Kidney epithelial cell (primary cell): ENCODE measurements around the gene CA5B. TPM values are rescaled to one million over a fixed set of nuclear protein-coding genes. Genes with fewer than 3 reads are reported as not detected.

Experiments used
- DNase-seq: peaks from one replicate; pipeline ENCODE4 v3.0.0-alpha.2; 2010; ENCODE audit warnings: low read depth
- H3K27me3 ChIP-seq: 2 replicates; pipeline ENCODE4 v1.6.0; 2011; ENCODE audit warnings: low read length; ENCODE audit not compliant: control insufficient read depth, insufficient read depth
- H3K36me3 ChIP-seq: 2 replicates; pipeline ENCODE4 v1.5.1; 2011; ENCODE audit warnings: low read length; ENCODE audit not compliant: control insufficient read depth, insufficient read depth
- H3K4me3 ChIP-seq: 2 replicates; pipeline ENCODE4 v1.5.1; 2011; ENCODE audit warnings: low read depth, mild to moderate bottlenecking, control low read depth, low read length
- total RNA-seq: library from RNA; depleted of rRNA; stranded (reverse); fragments of >200 nt; gene quantifications from 2 replicates; pipeline ENCODE4 v1.2.3, GENCODE V29; 2015
- TF ChIP-seq, protein P1 (sequence below): IDR thresholded peaks from 2 replicates; pipeline ENCODE4 v1.5.1; 2011; ENCODE audit warnings: mild to moderate bottlenecking, moderate library complexity, low read length, control low read depth, inconsistent platforms; ENCODE audit not compliant: insufficient read depth, poor library complexity, severe bottlenecking

The CA5B gene
- total RNA-seq, 1 donor from 2014 or later: 6.1 TPM

DNA sequence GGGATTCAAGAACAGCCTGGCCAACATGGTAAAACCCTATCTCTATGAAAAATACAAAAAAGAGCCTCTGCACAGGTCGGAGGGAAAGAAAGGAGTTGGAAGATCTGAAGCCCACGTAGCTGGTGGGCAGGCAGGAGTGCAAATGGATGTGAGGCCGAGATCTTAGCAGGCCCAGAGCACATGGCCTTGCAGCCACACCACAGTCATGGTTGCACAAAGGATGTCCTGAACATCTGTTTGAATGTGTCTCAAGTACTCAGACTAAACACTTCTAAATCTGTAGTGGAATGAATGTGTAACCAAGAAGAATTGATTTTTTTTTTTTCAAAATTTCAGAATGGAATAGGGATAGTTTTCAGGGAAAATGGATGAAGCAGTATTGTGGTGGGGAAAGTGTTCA, 10.8 kb downstream of the CA5B start:
- no peak for DNase-seq
- Histone ChIP-seq H3K27me3 (no peaks in the 10 kb centered on the region), H3K36me3 (peaks cover 1% of the 10 kb centered on the region), H3K4me3 (no peak overlapping the region)
- TF ChIP-seq, protein P1, sequence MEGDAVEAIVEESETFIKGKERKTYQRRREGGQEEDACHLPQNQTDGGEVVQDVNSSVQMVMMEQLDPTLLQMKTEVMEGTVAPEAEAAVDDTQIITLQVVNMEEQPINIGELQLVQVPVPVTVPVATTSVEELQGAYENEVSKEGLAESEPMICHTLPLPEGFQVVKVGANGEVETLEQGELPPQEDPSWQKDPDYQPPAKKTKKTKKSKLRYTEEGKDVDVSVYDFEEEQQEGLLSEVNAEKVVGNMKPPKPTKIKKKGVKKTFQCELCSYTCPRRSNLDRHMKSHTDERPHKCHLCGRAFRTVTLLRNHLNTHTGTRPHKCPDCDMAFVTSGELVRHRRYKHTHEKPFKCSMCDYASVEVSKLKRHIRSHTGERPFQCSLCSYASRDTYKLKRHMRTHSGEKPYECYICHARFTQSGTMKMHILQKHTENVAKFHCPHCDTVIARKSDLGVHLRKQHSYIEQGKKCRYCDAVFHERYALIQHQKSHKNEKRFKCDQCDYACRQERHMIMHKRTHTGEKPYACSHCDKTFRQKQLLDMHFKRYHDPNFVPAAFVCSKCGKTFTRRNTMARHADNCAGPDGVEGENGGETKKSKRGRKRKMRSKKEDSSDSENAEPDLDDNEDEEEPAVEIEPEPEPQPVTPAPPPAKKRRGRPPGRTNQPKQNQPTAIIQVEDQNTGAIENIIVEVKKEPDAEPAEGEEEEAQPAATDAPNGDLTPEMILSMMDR: no peak

- TF ChIP-seq, protein P1: no peak
- Histone ChIP-seq H3K36me3 (peaks cover 1% of the 10 kb centered on the region), H3K27me3 (no peaks in the 10 kb centered on the region), H3K4me3 (no peak overlapping the region)
- DNase-seq: no peak
Measured at GRCh38 chrX:15749642-15750610, 11.9 kb downstream of the CA5B start.

DNA sequence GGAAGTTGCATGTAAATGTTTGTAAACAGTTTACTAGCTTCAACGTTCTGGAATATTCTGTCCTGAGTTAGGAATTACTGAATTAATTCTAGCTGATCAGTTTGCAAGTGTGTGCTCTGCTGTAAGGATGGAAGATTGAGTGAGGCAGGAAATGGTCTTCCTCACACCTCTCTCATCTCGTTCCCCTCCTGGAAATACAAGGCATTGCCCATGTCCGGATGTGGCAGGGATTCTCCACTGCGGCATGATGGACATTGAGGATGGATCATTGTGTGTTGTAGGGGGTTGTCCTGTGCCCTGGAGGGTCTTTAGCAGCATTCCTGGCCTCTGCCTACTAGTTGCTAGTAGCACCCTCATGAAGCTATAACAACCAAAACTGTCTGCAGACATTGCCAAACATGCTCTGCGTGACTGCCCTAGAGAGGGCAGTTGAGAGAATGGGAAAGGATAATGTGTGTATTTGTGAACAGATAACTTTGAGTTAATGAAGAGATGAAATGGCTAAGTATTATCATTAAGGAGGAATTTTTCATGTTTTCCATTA, 12.6 kb downstream of the CA5B start:
- TF ChIP-seq, protein P1: no peak
- DNase-seq: no peak
- H3K4me3 ChIP-seq: no peak overlapping the region
- peaks cover 1% of the 10 kb centered on the region for H3K36me3 ChIP-seq
- H3K27me3 ChIP-seq: no peaks in the 10 kb centered on the region

- TF ChIP-seq, protein P1: no peak
- H3K36me3 ChIP-seq: peaks cover 1% of the 10 kb centered on the region
- H3K27me3 ChIP-seq: no peaks in the 10 kb centered on the region
- DNase-seq: no peak
- no peak overlapping the region for H3K4me3 ChIP-seq
Measured at GRCh38 chrX:15751155-15751819, 13.2 kb downstream of the CA5B start.

- TF ChIP-seq, protein P1: no peak
- no peak for DNase-seq
- H3K27me3 ChIP-seq: no peaks in the 10 kb centered on the region
- peaks cover 1% of the 10 kb centered on the region for H3K36me3 ChIP-seq
- no peak overlapping the region for H3K4me3 ChIP-seq
Measured at GRCh38 chrX:15755091-15755490, 17.0 kb downstream of the CA5B start.
